HepG2 (cell line): ENCODE measurements around the gene SEC16A. TPM values are rescaled to one million over a fixed set of nuclear protein-coding genes. Genes with fewer than 3 reads are reported as not detected.

ENCODE experiments used
- ATAC-seq: fragments of 200-7000 bp; cut with Tn5 transposase; 3 replicates; pipeline ENCODE4 v1.9.1; 2020; ENCODE audit warnings: mild to moderate bottlenecking, moderate library complexity
- BruUV-seq: library from RNA; stranded (reverse); fragments of 400-500 nt; replicated peaks from 2 replicates; lab custom pipeline; 2021; lab: Mats Ljungman, UMichigan
- CTCF ChIA-PET: fragments of 300-600 bp; formaldehyde crosslinking; extraction: SDS; loops from one replicate; lab custom pipeline; 2021; ENCODE audit warnings: low total read pairs, inconsistent platforms, low intra/inter-chr PET ratio; lab: Yijun Ruan, JAX
- POLR2A ChIA-PET: fragments of 350-600 bp; sonication (Branson Sonifier 250); formaldehyde crosslinking; loops from one replicate; lab custom pipeline; 2020; ENCODE audit warnings: antibody characterized with exemption, inconsistent platforms; lab: Yijun Ruan, JAX
- DNase-seq: peaks from one replicate; pipeline ENCODE4 v3.0.0-alpha.2; 2015; ENCODE audit warnings: low spot score
- FAIRE-seq: peaks from 3 replicates; lab custom pipeline; 2011; peaks lifted over from hg19 to GRCh38; lab: Jason Lieb, UNC
- H2AFZ ChIP-seq: one replicate; pipeline ENCODE4 v1.6.1; 2011; ENCODE audit warnings: low read length, inconsistent platforms
- H3K27ac ChIP-seq: fragments of 300-600 bp; 3 replicates; pipeline ENCODE4 v1.8.0; 2011; ENCODE audit warnings: mixed run types, mild to moderate bottlenecking, mixed read lengths, low read length, inconsistent platforms; ENCODE audit not compliant: insufficient read depth; ENCODE audit errors: extremely low read length
- H3K27me3 ChIP-seq, 2 experiments: fragments of 200-600 bp in 1 of 2; 2 replicates in 1 of 2; 3 replicates in 1 of 2; pipeline versions ENCODE4 v1.6.0 to v1.8.0; 2011; ENCODE audit warnings: low read length in 2 of 2, mild to moderate bottlenecking in 2 of 2, moderate library complexity in 2 of 2, inconsistent platforms in 1 of 2; ENCODE audit not compliant: insufficient read depth in 2 of 2, control insufficient read depth in 1 of 2
- H3K36me3 ChIP-seq, 2 experiments: fragments of 200-600 bp in 1 of 2; replicated peaks in 1 of 2; 2 replicates in 1 of 2; 3 replicates in 1 of 2; pipeline versions ENCODE4 v1.5.1 to v1.8.0; 2011; ENCODE audit warnings: low read length in 2 of 2, inconsistent platforms in 1 of 2; ENCODE audit not compliant: insufficient read depth in 2 of 2, control insufficient read depth in 1 of 2
- H3K4me1 ChIP-seq: 2 replicates; pipeline ENCODE4 v1.5.1; 2012; ENCODE audit warnings: low read length, inconsistent platforms; ENCODE audit not compliant: insufficient read depth
- H3K4me2 ChIP-seq: 2 replicates; pipeline ENCODE4 v1.6.0; 2011; ENCODE audit warnings: low read depth, low read length, inconsistent platforms
- H3K4me3 ChIP-seq, 3 experiments: fragments of 200-600 bp in 1 of 3; sonication (generic), shearing (Covaris generic) in 1 of 3; replicated peaks in 1 of 3; 2 replicates each; pipeline ENCODE4 v1.5.1; 2011 to 2016; ENCODE audit warnings: low read length in 3 of 3, inconsistent platforms in 2 of 3, low read depth in 2 of 3, mild to moderate bottlenecking in 2 of 3, control low read depth in 1 of 3, mixed read lengths in 1 of 3; ENCODE audit not compliant: insufficient read depth in 1 of 3
- H3K79me2 ChIP-seq: one replicate; pipeline ENCODE4 v1.6.1; 2011; ENCODE audit warnings: low read length, inconsistent platforms; ENCODE audit not compliant: insufficient read depth
- H3K9ac ChIP-seq: 2 replicates; pipeline ENCODE4 v1.6.0; 2011; ENCODE audit warnings: mild to moderate bottlenecking, low read depth, low read length, inconsistent platforms; ENCODE audit not compliant: insufficient read depth
- H3K9me3 ChIP-seq: 2 replicates; pipeline ENCODE4 v1.5.1; 2012; ENCODE audit warnings: mild to moderate bottlenecking, low read length
- H4K20me1 ChIP-seq: 2 replicates; pipeline ENCODE4 v1.6.0; 2011; ENCODE audit warnings: inconsistent platforms, mild to moderate bottlenecking, low read length, moderate library complexity; ENCODE audit not compliant: insufficient read depth
- ATF7-NPFF ChIP-seq: sonication (generic); formaldehyde crosslinking; IDR thresholded peaks from 2 replicates; pipeline ENCODE4 v1.8.1; 2023; ENCODE audit warnings: mild to moderate bottlenecking, low read depth, missing genetic modification reagents, moderate library complexity
- GTF3A ChIP-seq: sonication (generic); formaldehyde crosslinking; conservative IDR thresholded peaks from 2 replicates; pipeline ENCODE4 v1.4.0; 2020; ENCODE audit warnings: mild to moderate bottlenecking, missing genetic modification reagents
- POLR2A ChIP-seq, 2 experiments: IDR thresholded peaks; 2 replicates each; pipeline ENCODE4 v1.6.1; 2011; ENCODE audit warnings: low read depth in 2 of 2, low read length in 2 of 2, mild to moderate bottlenecking in 1 of 2, moderate library complexity in 1 of 2; ENCODE audit not compliant: insufficient read depth in 1 of 2
- POLR2G ChIP-seq: fragments of 200-400 bp; formaldehyde crosslinking; IDR thresholded peaks from 2 replicates; pipeline ENCODE4 v1.6.1; 2018; ENCODE audit warnings: mild to moderate bottlenecking, low read depth, low read length, moderate library complexity
- RBFOX2 ChIP-seq: fragments of 200-400 bp; formaldehyde crosslinking; IDR thresholded peaks from 2 replicates; pipeline ENCODE4 v1.6.1; 2017; ENCODE audit warnings: low read depth, mild to moderate bottlenecking, low read length
- ZNF207 ChIP-seq: fragments of 450-650 bp; IDR thresholded peaks from 2 replicates; pipeline ENCODE4 v1.6.1; 2016; ENCODE audit warnings: antibody characterized with exemption, borderline replicate concordance
- ZNF652 ChIP-seq: IDR thresholded peaks from 2 replicates; pipeline ENCODE4 v1.6.1; 2016; ENCODE audit warnings: low read depth, borderline replicate concordance
- ZNF687 ChIP-seq: sonication (generic); formaldehyde crosslinking; IDR thresholded peaks from 2 replicates; pipeline ENCODE4 v1.5.1; 2020; ENCODE audit warnings: mild to moderate bottlenecking, missing genetic modification reagents, moderate library complexity
- WGBS: methylation state at CpG from one replicate; pipeline ENCODE4 v1.1.6; 2017; ENCODE audit warnings: low lambda C conversion rate; 5-methylcytosine and 5-hydroxymethylcytosine counted together
- in situ Hi-C: cut with HindIII; loops from 2 replicates; pipeline ENCODE4 v1.10.0; 2017; ENCODE audit warnings: low pct_unique_long_range_greater_than_20kb; ENCODE audit not compliant: extremely low pct_ligation_motif_present
- intact Hi-C: fragments of 100-400 bp; cut with micrococcal nuclease; formaldehyde crosslinking; loops from one replicate; pipeline ENCODE4 v1.10.0; 2022; ENCODE audit not compliant: unreplicated experiment
- polyA plus RNA-seq, 8 experiments: library from polyadenylated mRNA; depleted of rRNA in 3 of 8; stranded (reverse) in 7 of 8; unstranded in 1 of 8; fragments of >200 nt; fragmentation: Illumina TruSeq in 4 of 8; extraction: Trizol in 4 of 8; gene quantifications; 2 replicates each; pipeline versions ENCODE4 v1.2.1 to v1.2.3, GENCODE V29; 2011 to 2016; ENCODE audit warnings: low read depth in 4 of 8, missing spikeins in 1 of 8, mixed read lengths in 1 of 8; ENCODE audit not compliant: insufficient read depth in 1 of 8
- total RNA-seq, 5 experiments: library from RNA; depleted of rRNA; stranded (reverse); fragments of >200 nt; fragmentation: Illumina TruSeq; extraction: Trizol; gene quantifications; 2 replicates each; pipeline ENCODE4 v1.2.3, GENCODE V29; 2016; ENCODE audit warnings: low read depth in 1 of 5

The SEC16A gene
- total and polyA plus RNA-seq, 2 of the 13 experiments (the other 11 are each of a cell fraction or from before 2014, with no cell fraction given), result 15.9 to 18.9 TPM

- Histone ChIP-seq H3K79me2 (peaks cover 33% of the 10 kb centered on the region), H3K27ac (no peak overlapping the region), H3K4me2 (no peak overlapping the region), H4K20me1 (peaks cover 41% of the 10 kb centered on the region), H3K27me3 (no peaks in the 10 kb centered on the region; a peak in 1 of 5 replicates), H3K36me3 (peaks cover 32 to 81% of the 10 kb centered on the region in 2 experiments), H3K9ac (no peak overlapping the region), H3K4me3 (no peak overlapping the region), H2AFZ (no peak overlapping the region), H3K9me3 (no peaks in the 10 kb centered on the region), H3K4me1 (peaks cover 16% of the 10 kb centered on the region)
- in situ Hi-C loops, result loop anchor here (5.0 kb wide), 1 partner anchor 34 kb away; no protein-coding TSS in a partner anchor
- FAIRE-seq (no peak), DNase-seq (no peak)
- CTCF ChIA-PET, result no interaction called here
- WGBS, result 96% methylated on average over 15 of the region's 25 CpGs
- intact Hi-C loops, result no loop called here
- TF ChIP-seq RBFOX2 (peak; percentile 42; the same call in 1 of the 2 replicates), POLR2G (peak; percentile 26; the same call in 1 of the 2 replicates), ZNF207 (no peak), ZNF652 (CRISPR knock-in tag) (no peak), POLR2A (IDR thresholded peaks at IDR 0.05; ENCODE audit: insufficient read depth in 1 of 2, low read depth in 2 of 2, low read length in 2 of 2) (0 out of 4 replicates have a peak, but pooled peaks of 1 of the 2 experiments have one; percentile 10), GTF3A (CRISPR knock-in tag) (no peak), ZNF687 (CRISPR knock-in tag) (no peak), ATF7-NPFF (CRISPR knock-in tag) (no peak)
- TF ChIP-seq, all 625 proteins: peak for 3
- ATAC-seq, result 0 out of 3 replicates have a peak, but pooled peaks have one; percentile 11
- no TSS peak for BruUV-seq
- POLR2A ChIA-PET, result no interaction called here
Observed at GRCh38 chr9:136476369-136477150, 6.3 kb downstream of the SEC16A start.
